ENCODE results near the gene VANGL1.

- TF ChIP-seq POLR2AphosphoS5 (IDR thresholded peaks at IDR 0.05), result no peak
- TF ChIP-seq CTCF (IDR thresholded peaks at IDR 0.05), result no peak
Measured at GRCh38 chr1:115592264-115592663, 49.5 kb upstream of the VANGL1 start.

Data from prostate gland (tissue), 2 donors.